GM19455 (cell line): ENCODE measurements around the gene DLX2.
"Not testable (repeated sequence)": the region's sequence is repeated elsewhere in the genome, so short reads cannot be mapped to it uniquely, and the experiment has no call there.

Experiments used
- ATAC-seq: cut with Tn5 transposase; IDR thresholded peaks from one replicate; pipeline ENCODE4 v1.9.1; 2021; ENCODE audit not compliant: unreplicated experiment

DLX2 gene

DNA sequence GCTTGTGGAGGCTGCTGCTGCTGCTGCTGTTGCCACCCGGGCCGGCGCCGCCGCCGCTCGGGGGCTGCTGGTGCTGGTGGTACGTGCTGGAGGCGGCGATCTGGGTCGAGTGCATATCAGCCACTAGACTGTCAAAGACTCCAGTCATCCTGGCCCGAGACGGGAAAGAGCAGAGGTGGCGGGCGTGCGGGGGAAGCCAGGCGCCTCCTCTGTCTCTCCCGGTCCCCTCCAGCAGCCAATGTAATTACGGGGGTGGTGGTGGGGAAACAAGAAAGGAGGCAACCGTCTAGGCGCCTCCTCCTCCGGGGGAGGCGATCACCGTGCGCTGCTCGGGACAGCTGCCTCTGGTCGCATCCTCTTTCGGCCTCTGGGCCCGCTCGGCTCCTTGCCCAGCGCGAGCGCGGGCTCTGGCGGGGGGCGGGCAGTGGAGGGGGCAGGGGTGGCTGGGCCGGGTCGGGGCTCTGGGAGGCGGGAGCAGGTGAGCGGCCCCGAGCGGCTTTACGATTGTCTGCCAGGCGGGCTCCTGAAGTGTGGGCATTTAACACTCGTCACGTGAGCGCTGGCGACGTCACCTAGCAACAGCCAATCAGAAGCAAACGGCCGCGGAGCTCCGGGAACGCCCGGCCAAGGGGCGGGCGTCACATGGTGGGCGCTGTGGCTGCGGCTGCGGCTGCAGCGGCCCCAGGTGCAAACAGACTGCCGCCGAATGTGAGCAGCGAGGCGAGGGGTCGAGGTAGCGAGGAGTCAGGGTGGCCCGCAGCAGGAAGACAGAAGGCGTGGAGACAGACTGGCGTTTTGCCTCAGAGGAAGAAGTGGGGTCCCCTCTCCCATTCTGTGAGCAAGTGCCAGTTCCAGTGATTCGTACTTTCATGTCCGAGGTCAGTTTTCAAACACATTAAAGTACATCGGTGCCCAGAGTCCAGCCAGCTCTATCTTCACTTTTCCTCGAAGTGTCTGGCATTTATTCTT lies at the start of gene DLX2:
DLX2 (minus strand) TSS at position 510 of the 969 bp plus-strand sequence; CDS start at position 148, 362 bp downstream.
- peak; percentile 78 for ATAC-seq

DNA sequence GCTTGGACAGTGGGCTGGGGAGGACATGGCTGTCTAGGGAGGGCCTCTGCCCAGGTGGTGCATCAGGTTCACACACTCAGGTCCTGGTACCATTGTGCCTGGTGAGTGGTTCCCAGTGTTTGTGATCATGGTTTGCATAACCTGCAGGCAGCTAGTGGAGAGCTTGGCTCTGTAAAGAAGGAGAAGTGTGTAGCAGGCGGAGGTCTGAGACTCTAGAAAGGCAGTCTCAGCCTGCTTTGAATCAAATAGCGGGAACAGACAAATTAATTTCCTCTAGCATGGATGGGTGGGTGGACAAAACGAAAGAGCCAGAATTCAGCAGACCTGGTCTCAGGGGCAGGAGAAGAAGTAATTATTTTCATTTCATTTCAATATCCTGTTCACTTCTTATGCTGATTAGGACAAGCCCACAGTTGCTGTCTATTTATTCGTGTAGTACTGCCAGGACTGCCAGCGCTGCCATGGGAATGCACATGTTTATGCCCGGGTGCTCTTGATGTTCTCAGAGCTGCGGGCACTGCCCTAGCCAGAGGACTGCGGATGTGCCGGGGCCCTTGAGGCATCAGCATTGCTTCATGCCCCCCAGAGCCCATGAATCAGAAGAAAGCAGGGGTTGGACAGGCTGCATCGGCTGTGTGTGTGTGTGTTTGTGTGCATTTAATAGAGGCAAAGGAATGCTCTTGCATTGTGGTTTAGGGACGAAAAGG lies 45.4 kb upstream of the DLX2 start:
- no peak for ATAC-seq

DNA sequence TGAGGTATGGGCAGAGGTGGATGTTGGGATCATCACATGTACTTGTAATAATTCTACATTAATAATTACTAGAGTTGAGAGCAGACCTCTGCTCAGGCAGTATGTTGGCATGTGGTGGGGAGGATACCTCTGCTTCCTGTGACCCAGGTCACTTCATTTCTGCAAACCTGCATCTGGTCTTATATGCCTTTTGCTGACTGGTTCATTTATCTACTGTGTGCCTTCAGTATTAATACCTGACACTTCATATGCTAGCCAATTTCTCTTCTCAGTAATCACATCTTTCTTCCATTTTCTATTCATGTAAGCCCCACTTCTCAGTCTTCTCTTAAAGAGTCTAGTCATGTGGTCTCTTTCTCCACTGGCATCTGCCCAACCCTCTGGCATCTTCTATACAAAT lies 41.1 kb upstream of the DLX2 start:
- no peak for ATAC-seq

DNA sequence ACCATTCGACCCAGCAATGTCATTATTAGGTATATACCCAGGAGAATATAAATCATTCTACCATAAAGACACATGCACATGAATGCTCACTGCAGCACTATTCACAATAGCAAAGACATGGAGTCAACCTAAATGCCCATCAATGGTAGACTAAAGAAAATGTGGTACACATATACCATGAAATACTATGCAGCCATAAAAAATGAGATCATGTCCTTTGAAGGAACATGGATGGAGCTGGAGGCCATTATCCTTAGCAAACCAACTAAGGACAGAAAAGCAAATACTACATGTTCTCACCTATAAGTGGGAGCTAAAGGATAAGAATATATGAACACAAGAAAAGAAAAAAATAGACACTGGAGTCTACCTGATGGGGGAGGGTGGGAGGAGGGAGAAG lies 36.0 kb upstream of the DLX2 start:
- ATAC-seq: not testable (repeated sequence)

DNA sequence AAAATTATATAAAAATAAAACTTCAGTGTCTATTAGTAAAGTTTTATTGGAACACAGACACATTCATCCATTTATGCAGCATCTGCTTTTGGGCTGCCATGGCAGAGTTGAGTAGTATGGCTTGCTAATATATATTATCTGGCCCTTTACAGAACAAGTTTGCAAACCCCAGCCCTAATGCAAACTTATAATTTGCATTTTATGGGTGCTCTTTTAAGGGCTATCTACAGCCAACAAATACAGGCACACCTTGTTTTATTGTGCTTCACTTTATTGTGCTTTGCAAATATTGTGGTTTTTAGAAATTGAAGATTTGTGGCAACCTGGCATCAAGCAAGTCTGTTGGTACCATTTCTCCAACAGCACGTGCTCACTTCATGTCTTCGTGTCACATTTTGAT lies 35.2 kb upstream of the DLX2 start:
- no peak for ATAC-seq

DNA sequence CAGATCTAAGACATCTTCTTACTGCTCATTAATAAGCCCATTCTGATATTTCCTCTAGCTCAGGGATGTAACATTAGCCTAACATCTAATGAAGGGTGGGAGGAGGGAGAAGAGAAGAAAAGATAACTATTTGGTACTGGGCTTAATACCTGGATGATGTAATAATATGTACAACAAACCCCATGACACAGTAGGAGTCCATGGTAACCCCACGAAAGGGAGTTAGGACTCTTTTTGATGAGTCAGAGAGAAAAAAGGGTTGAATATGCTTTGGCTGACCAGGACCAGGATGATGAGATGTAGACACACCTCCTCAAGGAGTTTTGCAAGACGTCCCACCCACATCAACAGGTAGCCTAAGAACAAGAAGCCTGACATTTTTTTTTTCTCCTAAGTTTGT lies 34.4 kb upstream of the DLX2 start:
- ATAC-seq: no peak

DNA sequence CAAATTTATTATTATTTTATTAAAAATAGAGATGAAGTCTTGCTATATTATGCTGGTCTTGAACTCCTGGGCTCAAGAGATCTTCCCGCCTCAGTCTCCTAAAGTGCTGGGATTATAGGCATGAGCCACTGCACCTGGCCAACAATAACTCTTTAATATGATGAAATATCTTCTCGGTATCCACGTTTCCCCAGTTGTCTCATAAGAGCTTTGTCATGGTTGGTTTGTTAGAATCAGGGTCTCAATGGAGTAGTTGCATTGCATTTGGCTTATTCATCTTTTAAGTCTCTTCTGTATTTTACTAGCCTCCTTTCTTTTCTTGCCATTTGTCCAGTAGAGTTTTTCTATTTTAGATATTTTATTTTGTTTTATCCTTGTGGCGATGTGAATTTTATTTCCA lies 32.7 kb upstream of the DLX2 start:
- ATAC-seq: no peak

DNA sequence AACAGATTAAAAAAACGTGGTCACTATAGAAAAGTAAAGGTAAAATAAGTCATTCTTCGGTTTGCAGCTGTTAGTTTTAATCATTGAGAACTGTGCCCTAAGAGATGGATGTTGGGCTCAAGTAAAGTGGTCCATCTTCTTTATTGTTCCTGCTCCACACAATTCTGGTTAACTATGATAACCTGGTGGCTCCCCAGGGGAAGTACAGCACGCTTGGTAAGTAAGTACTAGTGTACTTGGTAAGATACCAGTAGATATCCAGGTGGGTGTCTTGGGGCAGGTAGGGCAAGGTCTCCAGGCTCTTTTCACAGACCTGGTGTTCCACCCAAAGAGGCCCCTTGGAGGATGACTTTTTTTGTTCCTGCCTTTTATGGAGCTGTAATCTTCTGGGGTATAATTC lies 31.6 kb upstream of the DLX2 start:
- no peak for ATAC-seq

DNA sequence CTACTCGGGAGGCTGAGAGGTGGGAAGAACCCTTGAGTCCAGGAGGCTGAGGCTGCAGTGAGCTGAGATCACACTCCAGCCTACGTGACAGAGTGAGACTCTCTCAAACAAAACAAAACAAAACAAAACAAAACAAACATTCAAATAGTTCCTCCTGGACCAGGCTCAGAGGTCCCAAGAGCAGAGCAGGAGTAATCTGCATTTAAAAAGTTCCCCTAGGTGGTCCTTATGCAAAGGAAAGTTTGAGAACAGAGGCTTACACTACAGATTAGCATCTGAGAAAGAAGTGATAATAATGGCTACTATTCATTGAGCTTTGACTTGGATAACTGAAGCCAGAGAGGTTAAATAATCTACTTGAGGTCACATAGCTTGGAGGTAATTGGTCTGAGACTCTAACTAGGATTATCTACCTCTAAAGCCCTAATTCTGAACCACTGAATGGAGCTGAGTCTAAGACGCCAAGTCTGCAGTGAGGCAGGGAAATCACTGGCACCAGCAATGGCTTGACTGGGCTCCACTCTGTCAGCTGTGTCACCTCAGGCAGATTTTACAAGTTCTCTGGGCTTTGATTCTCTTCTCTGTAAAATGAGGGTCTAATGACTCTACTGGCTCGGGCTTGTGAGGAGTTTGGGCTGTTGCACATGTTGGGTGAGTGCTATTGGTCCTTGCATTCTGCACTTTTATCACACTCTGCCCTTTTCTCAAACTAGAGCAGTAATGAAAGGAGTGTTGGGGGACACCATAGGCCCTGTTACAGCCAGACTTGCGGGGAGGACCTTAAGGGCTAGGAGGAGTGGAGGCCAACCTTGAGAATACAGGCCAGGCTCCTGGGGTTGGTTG lies 29.2 kb upstream of the DLX2 start:
- no peak for ATAC-seq

DNA sequence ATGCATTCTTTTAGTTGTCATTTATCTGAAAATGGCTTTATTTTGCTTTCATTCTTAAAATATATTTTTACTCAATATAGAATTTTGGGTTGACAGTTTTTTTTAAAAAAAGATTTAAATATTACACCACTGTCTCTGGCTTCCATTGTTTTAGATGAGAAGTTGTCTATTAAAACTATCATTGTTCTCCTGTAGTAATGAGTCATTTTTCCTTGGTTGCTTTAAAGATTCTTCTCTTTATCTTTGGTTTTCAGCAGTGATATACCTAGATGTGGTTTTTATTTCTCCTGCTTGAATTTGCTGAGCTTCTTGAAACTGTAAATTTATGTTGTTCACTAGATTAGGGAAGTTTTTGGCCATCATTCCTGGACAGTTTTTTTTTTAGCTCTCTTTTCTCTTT lies 26.7 kb upstream of the DLX2 start:
- ATAC-seq: no peak

DNA sequence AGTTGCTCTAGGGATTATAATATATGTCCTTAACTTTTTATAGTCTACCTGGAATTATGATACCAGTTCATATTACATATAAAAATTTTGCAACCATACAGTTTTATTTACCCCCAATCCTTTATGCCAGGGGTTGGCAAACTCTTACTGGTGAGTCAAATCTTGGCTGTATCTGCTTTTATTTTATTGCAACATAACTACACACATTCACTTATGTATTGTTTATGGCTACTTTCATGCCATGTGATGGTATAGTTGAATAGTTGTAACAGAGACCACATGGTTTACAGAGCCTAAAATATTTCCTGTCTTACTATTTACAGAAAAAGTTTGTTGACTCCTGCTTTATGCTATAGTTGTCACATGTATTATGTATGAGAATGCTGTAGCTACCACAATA lies 25.8 kb upstream of the DLX2 start:
- no peak for ATAC-seq

DNA sequence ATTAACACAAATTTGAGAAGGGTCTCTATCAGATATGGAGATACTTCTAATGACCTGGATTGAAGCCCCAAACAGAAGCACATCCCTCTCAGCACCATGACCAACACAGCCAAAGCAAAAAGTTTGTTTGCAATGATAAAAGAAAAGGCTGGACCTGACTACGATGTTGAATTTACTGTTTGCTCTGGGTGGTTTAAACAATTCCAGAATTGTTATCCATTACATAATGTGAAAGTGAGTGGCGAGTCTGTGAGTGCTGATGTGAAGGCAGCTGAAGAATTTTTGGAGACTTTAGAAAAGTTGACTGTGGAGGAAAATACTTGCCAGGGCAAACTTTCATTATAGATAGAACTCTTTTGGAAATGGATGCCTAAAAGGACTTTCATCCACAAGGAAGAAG lies 17.4 kb upstream of the DLX2 start:
- ATAC-seq: no peak

DNA sequence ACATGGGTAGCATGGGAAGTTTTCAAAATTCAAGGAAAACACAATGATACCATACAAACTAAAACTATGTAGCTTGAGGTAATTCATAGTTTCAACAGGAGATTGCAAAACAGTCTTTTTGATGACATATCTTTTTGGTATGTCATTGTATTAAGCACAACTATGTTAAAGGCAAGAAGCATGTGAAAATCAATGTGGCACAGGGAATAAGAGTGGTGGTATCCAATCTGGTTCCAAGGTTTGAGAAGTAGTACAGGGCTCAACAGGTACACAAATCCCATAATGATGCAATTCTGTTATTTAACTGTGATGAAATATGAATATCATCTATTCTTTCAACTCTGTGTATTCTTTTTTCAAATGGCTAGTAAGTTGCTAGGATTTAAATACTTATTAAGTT lies 16.4 kb upstream of the DLX2 start:
- ATAC-seq: no peak

DNA sequence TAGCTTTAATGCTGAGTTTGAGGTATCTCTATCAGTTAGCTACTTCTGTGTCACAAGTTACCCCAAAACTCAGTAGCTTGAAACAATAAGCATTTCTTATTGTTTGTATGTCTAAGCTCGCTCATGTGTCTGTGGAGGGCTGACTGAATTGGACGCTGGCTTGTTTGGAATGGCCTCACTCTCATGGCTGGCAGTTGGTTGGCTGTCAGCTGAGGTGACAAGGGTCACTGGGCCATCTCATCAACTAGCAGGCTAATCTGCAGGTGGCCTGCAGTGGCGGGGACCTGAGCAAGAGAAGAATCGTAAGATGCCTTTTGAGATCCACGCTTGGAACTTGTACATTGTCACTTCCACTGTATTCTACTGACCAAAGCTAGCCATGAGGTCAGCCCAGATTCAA lies 13.4 kb upstream of the DLX2 start:
- no peak for ATAC-seq

DNA sequence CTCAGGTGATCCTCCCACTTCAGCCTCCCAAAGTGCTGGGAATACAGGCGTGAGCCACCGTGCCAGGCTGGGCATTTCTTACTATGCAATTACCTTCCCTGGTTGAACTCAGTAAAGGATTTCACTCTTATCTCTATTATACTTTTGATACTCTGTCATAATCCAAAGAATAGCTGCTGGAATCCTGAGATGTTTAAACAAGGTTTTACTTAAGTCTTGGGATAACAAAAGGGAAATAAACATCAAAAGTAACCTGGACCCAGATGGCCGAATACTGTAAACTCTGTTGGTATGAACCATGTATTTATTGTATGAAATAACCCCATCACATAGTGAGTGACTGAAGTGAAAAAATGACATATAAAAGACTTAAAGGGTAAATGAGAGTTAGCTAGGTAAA lies 11.9 kb upstream of the DLX2 start:
- ATAC-seq: no peak

DNA sequence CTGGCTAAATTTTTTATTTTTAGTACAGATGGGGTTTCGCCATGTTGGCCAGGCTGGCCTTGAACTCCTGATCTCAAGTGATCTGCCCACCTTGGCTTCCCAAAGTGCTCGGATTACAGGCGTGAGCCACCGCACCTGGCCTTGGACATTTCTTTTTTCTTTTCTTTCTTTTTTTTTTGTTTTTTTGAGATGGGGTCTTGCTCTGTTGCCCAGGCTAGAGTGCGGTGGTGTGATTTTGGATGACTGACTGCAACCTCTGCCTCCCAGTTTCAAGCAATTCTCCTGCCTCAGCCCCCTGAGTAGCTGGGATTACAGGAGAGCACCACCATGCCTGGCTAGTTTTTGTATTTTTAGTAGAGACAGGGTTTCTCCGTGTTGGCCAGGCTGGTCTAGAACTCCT lies 11.5 kb upstream of the DLX2 start:
- not testable (repeated sequence) for ATAC-seq

DNA sequence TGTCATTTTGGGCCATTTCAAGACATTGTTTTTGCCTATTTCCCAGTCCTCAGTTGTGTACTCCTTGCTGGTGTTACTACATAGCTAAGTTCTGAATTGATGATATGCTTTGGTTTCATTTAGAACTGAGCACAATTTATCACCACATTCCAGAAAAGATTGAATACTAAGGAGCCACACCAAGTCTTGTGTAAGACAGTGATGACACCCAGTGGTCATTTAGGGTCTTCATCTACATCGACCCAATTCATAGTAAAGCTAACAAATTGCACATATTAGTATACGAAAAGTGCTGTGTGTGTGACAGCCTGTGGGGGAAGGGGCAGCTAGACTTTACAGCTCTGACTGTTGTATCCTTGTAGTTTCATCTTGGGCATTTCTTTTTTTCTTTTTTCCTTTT lies 10.9 kb upstream of the DLX2 start:
- ATAC-seq: no peak

DNA sequence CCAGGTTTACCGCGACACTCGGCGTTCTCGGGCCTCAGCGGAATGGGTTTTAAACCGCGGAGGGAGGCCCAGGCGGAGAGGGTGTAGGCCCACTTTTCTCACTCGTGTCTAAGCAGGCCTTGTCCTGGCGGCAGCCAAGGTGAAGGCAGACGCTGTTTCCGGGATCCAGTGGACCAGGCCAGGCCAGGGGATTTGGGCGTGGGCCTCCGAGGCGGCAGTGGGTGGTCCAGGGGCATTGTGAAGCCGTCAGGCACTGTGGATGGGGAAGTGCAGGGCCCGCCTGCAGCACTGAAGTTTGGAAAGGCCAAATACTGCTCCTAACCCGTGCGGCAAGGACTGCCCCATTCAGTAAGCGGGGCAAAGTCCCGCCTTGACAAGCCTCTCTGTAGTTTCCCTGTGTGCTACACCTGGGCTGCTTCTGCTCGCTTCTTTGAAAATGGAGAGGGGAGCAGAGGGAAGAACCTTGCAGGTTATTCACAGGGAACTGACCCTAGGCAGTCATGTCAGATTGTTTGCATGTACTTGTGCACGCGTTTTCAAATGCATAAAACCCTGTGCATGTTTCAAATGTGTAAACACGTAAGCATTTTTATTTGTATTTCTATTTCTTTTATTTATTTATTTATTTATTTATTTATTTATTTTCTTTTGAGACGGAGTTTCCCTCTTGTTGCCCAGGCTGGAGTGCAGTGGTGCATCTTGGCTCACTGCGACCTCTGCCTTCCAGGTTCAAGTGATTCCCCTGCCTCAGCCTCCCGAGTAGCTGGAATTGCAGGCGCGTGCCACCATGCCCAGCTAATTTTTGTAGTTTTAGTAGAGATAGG lies 7.5 kb upstream of the DLX2 start:
- ATAC-seq: no peak

DNA sequence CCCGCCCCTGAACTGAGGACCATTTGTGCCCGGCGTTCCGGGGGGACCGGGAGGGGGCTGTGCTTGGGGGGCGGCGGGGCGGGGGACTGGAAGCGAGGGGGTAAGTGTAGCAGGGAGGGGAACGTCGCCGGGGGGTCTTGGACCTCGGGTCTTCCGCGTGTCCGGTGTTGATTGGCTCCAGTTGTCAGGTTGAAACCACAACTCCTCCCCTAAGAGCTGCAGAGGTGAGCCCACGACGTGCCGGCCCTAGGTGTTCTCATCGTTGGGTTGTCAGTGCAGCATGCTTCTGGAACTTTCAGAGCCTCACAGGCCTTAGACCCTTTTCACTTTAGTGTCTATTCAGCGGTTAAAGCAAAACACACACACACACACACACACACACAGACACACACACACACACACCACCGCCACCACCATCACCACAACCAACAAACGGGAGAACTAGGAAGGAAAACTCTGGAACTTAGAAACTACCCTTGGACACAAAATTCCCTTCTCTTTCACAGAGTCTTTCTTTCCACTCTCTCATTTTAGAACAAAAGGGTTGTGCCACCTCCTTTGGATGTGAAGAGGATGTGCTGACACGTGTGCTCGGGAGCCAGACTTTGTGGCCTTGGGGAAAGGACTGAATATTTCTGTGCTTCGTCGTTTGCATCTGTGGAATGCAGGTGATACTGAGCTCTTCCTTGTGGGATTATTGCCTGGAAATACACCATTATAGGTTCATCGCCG lies 6.7 kb upstream of the DLX2 start:
- ATAC-seq: no peak

DNA sequence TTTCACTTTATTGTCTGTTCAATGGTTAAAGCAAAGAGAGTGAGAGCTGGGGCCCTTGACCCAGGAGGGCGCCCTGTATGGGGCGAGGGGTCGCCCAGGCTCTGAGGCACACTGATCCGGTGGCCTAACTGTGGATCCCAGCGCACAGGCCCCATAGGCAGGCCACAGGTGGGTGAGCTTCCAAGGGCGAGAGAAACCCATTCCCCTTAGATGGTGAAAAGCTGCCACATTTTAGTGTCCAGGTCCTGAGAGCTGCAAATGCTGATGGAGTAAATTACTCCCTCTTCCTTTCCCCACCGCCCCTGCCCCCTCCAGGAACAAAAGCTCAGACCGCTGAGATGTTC lies 5.9 kb upstream of the DLX2 start:
- no peak for ATAC-seq
